ENCODE data around the gene ABHD1. TPM values are rescaled to one million over a fixed set of nuclear protein-coding genes. Genes with fewer than 3 reads are reported as not detected.

Gene ABHD1
- total RNA-seq, 4 donors from 2014 or later = 0.75 to 1.5 TPM; not detected in 2

DNA sequence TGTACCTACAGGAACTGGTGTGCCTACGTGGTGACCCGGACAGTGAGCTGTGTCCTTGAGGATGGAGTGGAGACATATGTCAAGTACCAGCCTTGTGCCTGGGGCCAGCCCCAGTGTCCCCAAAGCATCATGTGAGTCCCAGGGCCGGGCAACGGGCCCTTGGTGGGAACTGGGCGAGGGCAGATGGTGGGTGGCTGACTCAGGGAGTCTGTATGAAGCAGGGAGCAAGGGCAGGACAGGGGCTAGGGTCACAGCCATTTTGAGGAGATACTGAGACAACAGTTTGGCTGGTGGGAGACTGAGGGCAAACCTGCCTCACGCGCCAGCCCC is 43.5 kb upstream of the ABHD1 start:
- TF ChIP-seq, protein P1, sequence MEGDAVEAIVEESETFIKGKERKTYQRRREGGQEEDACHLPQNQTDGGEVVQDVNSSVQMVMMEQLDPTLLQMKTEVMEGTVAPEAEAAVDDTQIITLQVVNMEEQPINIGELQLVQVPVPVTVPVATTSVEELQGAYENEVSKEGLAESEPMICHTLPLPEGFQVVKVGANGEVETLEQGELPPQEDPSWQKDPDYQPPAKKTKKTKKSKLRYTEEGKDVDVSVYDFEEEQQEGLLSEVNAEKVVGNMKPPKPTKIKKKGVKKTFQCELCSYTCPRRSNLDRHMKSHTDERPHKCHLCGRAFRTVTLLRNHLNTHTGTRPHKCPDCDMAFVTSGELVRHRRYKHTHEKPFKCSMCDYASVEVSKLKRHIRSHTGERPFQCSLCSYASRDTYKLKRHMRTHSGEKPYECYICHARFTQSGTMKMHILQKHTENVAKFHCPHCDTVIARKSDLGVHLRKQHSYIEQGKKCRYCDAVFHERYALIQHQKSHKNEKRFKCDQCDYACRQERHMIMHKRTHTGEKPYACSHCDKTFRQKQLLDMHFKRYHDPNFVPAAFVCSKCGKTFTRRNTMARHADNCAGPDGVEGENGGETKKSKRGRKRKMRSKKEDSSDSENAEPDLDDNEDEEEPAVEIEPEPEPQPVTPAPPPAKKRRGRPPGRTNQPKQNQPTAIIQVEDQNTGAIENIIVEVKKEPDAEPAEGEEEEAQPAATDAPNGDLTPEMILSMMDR (IDR thresholded peaks at IDR 0.05; ENCODE audit: low read depth) = no peak

DNA sequence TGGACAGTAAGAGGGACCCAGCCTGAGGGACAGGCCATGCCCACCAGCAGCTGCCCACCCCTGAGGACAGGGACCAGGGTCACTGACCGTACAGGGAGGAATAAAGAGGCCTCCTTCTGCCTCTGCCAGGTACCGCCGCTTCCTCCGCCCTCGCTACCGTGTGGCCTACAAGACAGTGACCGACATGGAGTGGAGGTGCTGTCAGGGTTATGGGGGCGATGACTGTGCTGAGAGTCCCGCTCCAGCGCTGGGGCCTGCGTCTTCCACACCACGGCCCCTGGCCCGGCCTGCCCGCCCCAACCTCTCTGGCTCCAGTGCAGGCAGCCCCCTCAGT is 43.0 kb upstream of the ABHD1 start:
- TF ChIP-seq, protein P1 (IDR thresholded peaks at IDR 0.05; ENCODE audit: low read depth) = no peak

DNA sequence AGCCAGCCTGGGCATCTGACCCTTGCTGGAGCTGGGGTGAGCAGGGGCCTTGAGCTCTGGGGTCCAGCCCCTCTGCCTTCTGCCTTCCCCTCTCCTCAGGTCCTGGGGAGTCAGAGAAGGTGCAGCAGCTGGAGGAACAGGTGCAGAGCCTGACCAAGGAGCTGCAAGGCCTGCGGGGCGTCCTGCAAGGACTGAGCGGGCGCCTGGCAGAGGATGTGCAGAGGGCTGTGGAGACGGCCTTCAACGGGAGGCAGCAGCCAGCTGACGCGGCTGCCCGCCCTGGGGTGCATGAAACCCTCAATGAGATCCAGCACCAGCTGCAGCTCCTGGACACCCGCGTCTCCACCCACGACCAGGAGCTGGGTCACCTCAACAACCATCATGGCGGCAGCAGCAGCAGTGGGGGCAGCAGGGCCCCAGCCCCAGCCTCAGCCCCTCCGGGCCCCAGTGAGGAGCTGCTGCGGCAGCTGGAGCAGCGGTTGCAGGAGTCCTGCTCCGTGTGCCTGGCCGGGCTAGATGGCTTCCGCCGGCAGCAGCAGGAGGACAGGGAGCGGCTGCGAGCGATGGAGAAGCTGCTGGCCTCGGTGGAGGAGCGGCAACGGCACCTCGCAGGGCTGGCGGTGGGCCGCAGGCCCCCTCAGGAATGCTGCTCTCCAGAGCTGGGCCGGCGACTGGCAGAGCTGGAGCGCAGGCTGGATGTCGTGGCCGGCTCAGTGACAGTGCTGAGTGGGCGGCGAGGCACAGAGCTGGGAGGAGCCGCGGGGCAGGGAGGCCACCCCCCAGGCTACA is 41.4 kb upstream of the ABHD1 start:
- TF ChIP-seq, protein P1 (IDR thresholded peaks at IDR 0.05; ENCODE audit: low read depth) = no peak

DNA sequence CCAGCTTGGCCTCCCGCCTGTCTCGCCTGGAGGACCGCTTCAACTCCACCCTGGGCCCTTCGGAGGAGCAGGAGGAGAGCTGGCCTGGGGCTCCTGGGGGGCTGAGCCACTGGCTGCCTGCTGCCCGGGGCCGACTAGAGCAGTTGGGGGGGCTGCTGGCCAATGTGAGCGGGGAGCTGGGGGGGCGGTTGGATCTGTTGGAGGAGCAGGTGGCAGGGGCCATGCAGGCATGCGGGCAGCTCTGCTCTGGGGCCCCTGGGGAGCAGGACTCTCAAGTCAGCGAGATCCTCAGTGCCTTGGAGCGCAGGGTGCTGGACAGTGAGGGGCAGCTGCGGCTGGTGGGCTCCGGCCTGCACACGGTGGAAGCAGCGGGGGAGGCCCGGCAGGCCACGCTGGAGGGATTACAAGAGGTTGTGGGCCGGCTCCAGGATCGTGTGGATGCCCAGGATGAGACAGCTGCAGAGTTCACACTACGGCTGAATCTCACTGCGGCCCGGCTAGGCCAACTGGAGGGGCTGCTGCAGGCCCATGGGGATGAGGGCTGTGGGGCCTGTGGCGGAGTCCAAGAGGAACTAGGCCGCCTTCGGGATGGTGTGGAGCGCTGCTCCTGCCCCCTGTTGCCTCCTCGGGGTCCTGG is 40.7 kb upstream of the ABHD1 start:
- TF ChIP-seq, protein P1 (IDR thresholded peaks at IDR 0.05; ENCODE audit: low read depth) = no peak

DNA sequence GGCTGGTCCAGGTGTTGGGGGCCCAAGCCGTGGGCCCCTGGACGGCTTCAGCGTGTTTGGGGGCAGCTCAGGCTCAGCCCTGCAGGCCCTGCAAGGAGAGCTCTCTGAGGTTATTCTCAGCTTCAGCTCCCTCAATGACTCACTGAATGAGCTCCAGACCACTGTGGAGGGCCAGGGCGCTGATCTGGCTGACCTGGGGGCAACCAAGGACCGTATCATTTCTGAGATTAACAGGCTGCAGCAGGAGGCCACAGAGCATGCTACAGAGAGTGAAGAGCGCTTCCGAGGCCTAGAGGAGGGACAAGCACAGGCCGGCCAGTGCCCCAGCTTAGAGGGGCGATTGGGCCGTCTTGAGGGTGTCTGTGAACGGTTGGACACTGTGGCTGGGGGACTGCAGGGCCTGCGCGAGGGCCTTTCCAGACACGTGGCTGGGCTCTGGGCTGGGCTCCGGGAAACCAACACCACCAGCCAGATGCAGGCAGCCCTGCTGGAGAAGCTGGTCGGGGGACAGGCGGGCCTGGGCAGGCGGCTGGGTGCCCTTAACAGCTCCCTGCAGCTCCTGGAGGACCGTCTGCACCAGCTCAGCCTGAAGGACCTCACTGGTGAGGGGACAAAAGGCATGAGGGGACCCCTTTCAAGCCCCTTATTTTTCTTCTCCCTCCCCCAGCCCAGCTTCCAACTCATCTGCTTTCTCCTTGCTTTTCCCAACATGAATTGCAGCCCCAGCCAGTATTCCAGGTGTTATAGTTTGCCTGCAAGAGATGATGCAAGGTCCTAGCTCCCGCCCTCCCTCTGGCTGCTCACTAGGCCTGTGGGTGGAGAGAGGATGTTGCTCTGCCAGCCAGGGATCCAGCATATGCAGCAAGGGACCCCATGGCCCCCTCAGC is 40.0 kb upstream of the ABHD1 start:
- TF ChIP-seq, protein P1 (IDR thresholded peaks at IDR 0.05; ENCODE audit: low read depth) = no peak

DNA sequence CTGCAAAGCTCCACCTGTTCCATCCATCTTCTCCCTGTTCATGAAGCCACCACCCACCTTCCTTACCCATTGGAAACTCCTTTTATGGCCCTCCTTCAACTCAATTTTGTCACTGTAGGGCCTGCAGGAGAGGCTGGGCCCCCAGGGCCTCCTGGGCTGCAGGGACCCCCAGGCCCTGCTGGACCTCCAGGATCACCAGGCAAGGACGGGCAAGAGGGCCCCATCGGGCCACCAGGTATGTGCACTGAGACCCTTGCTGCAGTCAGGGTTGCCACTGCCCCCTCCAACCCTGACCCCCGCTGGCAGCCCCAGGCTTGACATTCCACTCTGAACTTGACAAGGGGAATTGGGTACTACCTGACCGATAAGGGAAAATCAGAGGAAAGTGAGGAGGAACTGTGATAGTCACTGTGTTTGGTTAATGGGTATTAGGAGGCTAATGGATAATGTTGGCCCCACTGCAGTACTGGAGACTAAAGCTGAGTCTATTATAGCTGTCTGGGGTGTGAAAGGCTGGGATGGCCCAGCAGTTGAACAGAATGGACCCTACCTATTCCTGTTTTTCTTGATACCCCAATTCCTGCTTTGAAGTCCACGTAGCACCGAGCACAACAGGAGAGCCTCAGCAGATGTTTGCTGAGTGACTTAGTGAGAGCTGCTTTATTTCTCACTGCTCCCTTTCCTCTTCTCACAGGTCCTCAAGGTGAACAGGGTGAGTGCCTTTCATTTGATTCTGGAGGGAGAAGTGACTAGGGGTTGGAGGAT is 39.1 kb upstream of the ABHD1 start:
- TF ChIP-seq, protein P1 (IDR thresholded peaks at IDR 0.05; ENCODE audit: low read depth) = no peak
